Spinal cord (tissue), 10 donors: Measurements from ENCODE around the gene SLC25A44. TPM values are rescaled to one million over a fixed set of nuclear protein-coding genes. Genes with fewer than 3 reads are reported as not detected.

ENCODE experiments used
- DNase-seq, 6 donors: peaks; one replicate each; pipeline versions ENCODE4 v3.0.0 to v3.0.0-alpha.2; 2013 to 2015; ENCODE audit warnings: low spot score in 6 of 6, low read depth in 4 of 6
- H3K27ac ChIP-seq: one replicate; pipeline ENCODE4 v1.5.1; 2013; ENCODE audit warnings: low read depth, low read length, control low read depth
- H3K27me3 ChIP-seq: one replicate; pipeline ENCODE4 v1.6.1; 2013; ENCODE audit warnings: low read length; ENCODE audit not compliant: control insufficient read depth, insufficient read depth
- H3K36me3 ChIP-seq: one replicate; pipeline ENCODE4 v1.6.1; 2013; ENCODE audit warnings: low read length; ENCODE audit not compliant: control insufficient read depth, insufficient read depth
- H3K4me1 ChIP-seq: one replicate; pipeline ENCODE4 v1.6.1; 2013; ENCODE audit warnings: low read length; ENCODE audit not compliant: control insufficient read depth, insufficient read depth
- H3K4me3 ChIP-seq: one replicate; pipeline ENCODE4 v1.5.1; 2013; ENCODE audit warnings: low read depth, low read length, control low read depth
- H3K9me3 ChIP-seq: one replicate; pipeline ENCODE4 v1.6.1; 2013; ENCODE audit warnings: low read length; ENCODE audit not compliant: control insufficient read depth, insufficient read depth
- WGBS: methylation state at CpG from one replicate; pipeline ENCODE4 v1.1.5; 2013; ENCODE audit warnings: missing lambda C conversion rate; ENCODE audit not compliant: insufficient coverage; 5-methylcytosine and 5-hydroxymethylcytosine counted together
- polyA plus RNA-seq, 2 donors: library from polyadenylated mRNA; unstranded; fragments of 120-200 nt; gene quantifications; one replicate each; pipeline ENCODE4 v1.2.1, GENCODE V29; 2013; ENCODE audit not compliant: insufficient read length in 2 of 2
- small RNA-seq: library from RNA; depleted of rRNA; stranded (forward); fragments of <200 nt; gene quantifications from one replicate; pipeline ENCODE3, GENCODE V24; 2014; ENCODE audit warnings: low replicate concordance
- total RNA-seq, 2 donors: library from RNA; depleted of rRNA in 1 of 2; stranded (reverse); fragments of 120-200 nt in 1 of 2; fragments of >200 nt in 1 of 2; gene quantifications; one replicate each; pipeline versions ENCODE4 v1.2.3 to v1.2.4, GENCODE V29; 2013 to 2014
- donor health status: healthy.

The SLC25A44 gene
- total and polyA plus RNA-seq, 4 donors, result 15.1 to 43.0 (median 30.2) TPM

DNA sequence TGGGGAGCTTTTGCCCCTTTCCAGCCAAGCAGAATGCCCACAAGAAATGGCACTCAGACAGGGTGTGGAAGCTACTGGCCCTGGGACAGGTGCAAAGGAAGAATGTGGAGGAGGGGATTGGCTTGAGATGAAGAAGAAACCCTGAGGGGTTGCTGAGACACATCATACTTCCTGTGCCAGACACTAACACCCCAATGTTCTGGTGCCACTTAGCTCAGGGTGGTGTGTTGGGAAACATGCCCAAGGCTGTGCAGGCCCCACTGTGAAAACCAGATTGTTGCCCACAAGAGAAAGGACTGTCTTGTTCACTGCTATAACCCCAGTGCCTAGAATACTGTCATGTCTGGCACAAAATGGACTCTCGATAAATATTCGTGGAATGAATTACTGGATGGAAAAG is 63.8 kb downstream of the SLC25A44 start:
- no peak for DNase-seq
- H3K36me3 ChIP-seq, result peaks cover 89% of the 10 kb centered on the region
- no peaks in the 10 kb centered on the region for H3K27me3 ChIP-seq
- H3K4me1 ChIP-seq, result peaks cover 12% of the 10 kb centered on the region
- no peak overlapping the region for H3K27ac ChIP-seq
- H3K4me3 ChIP-seq, result no peak overlapping the region
- no peaks in the 10 kb centered on the region for H3K9me3 ChIP-seq
- WGBS, result 83% methylated on average over 1 of the region's 2 CpGs

DNA sequence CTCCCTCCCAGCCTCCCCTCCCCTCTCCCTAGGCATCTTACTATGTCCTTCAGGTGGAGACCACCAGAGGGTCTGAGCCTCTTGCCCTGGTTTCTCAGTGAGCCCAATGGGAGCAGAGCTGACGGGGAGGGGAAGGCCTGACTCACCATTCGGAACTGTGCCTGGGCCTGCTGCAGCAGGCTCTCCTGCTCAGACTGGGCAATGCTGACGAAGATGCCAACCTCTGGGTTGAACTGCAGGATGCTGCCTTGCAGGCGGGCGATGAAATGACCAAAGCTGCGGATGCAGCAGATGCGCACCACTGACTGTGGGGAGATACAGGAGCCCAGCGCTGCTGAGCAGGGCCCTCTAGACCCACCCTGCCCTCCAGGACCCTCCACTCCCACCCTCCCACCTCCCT is 65.0 kb downstream of the SLC25A44 start:
- H3K4me1 ChIP-seq, result peaks cover 12% of the 10 kb centered on the region
- H3K27ac ChIP-seq, result no peak overlapping the region
- 97% methylated on average over 6 of the region's 8 CpGs for WGBS
- no peaks in the 10 kb centered on the region for H3K27me3 ChIP-seq
- H3K4me3 ChIP-seq, result no peak overlapping the region
- H3K36me3 ChIP-seq, result peaks cover 90% of the 10 kb centered on the region
- no peaks in the 10 kb centered on the region for H3K9me3 ChIP-seq
- DNase-seq, result no peak

DNA sequence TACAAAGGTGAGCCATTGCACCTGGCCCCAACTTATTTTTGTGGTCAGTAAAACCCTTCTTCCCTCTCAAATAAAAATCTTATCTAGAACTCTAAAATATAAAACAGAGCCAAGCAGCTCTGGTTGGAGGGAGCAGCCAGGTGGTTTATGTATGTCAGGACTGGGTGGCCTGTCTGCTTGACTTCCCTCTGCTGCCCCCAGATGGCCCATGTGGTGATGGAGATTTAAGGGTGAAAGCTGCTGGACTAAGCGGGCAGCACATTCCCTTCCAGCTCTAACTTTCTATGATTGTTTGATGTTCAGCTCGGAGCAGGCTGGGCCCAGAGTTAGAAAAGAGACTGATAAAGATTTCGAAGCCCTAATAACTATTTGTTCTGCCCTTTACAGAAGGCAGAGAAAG is 65.9 kb downstream of the SLC25A44 start:
- H3K36me3 ChIP-seq, result peaks cover 89% of the 10 kb centered on the region
- DNase-seq, result no peak
- H3K4me1 ChIP-seq, result peaks cover 12% of the 10 kb centered on the region
- H3K4me3 ChIP-seq, result no peak overlapping the region
- no CpG with 5 or more reads among the region's 3 CpGs for WGBS
- no peaks in the 10 kb centered on the region for H3K27me3 ChIP-seq
- peak overlapping the region; percentile 64 for H3K27ac ChIP-seq
- H3K9me3 ChIP-seq, result no peaks in the 10 kb centered on the region

DNA sequence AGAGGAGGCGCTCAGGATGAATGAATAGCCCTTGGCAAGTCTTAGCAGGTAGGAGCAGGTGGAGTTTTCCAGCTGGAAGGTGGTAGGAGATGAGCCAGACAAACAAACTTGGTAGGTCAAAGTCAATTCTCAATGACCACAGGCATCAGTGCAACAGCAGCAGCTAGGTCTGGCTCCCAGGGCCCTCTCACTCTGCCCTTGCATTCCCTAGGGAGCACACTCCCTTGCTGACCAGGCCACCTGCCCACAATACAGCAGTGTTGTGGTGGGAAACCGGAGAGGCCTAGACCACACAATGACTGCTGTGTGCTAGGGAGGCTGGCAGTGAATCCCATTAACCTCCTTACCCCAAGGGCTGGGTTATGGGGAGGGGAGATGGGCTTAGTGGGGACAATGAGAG is 67.0 kb downstream of the SLC25A44 start:
- H3K27ac ChIP-seq, result peak overlapping the region; percentile 64
- H3K9me3 ChIP-seq, result no peaks in the 10 kb centered on the region
- 100% methylated on average over 1 of the region's 2 CpGs for WGBS
- DNase-seq, result peak in 1 of 6 donors; percentile 44
- H3K27me3 ChIP-seq, result no peaks in the 10 kb centered on the region
- no peak overlapping the region for H3K4me3 ChIP-seq
- peaks cover 12% of the 10 kb centered on the region for H3K4me1 ChIP-seq
- peaks cover 92% of the 10 kb centered on the region for H3K36me3 ChIP-seq

Small RNA genes lying within 50 kb of the gene (small RNA-seq; reads per million reads assigned to genes)
- not detected for gene RF00568

Other genes starting within 250 kb of the SLC25A44 start
- gene ARHGEF2, start 215.6 kb upstream of the SLC25A44 start, total RNA-seq, result 10 to 100 TPM; 62.1 to 64.6 TPM
- 10 to 100 TPM; 85.1 to 95.5 TPM for gene ARHGEF2, start 215.6 kb upstream of the SLC25A44 start, polyA plus RNA-seq
- gene SSR2, start 173.2 kb upstream of the SLC25A44 start, total RNA-seq, result 100 to 1,000 TPM; 187 to 313 TPM
- gene SSR2, start 173.2 kb upstream of the SLC25A44 start, polyA plus RNA-seq, result 100 to 1,000 TPM; 186 to 225 TPM
- 10 to 100 TPM; 20.5 to 27.1 TPM for gene UBQLN4, start 140.3 kb upstream of the SLC25A44 start, total RNA-seq
- gene UBQLN4, start 140.3 kb upstream of the SLC25A44 start, polyA plus RNA-seq, result 10 to 100 TPM; 75.4 to 76.2 TPM
- 10 to 100 TPM; 34.9 to 76.8 TPM for gene LAMTOR2, start 139.3 kb upstream of the SLC25A44 start, total RNA-seq
- 10 to 100 TPM; 72.0 to 75.3 TPM for gene LAMTOR2, start 139.3 kb upstream of the SLC25A44 start, polyA plus RNA-seq
- under 1 TPM in 1 of 2 donors, not detected in 1; 0.39 TPM for gene RAB25, start 132.9 kb upstream of the SLC25A44 start, total RNA-seq
- gene RAB25, start 132.9 kb upstream of the SLC25A44 start, polyA plus RNA-seq, result 1 to 10 TPM; 1.1 to 1.2 TPM
- gene MEX3A, start 111.6 kb upstream of the SLC25A44 start, total RNA-seq, result 10 to 100 TPM in 1 of 2 donors, 1 to 10 TPM in 1; 5.8 to 12.3 TPM
- gene MEX3A, start 111.6 kb upstream of the SLC25A44 start, polyA plus RNA-seq, result 10 to 100 TPM; 35.1 to 39.3 TPM
- gene LMNA, start 79.4 kb upstream of the SLC25A44 start, total RNA-seq, result 100 to 1,000 TPM in 1 of 2 donors, 10 to 100 TPM in 1; 78.4 to 138 TPM
- 10 to 100 TPM; 52.1 to 93.3 TPM for gene LMNA, start 79.4 kb upstream of the SLC25A44 start, polyA plus RNA-seq
- 10 to 100 TPM in 1 of 2 donors, 1 to 10 TPM in 1; 8.2 to 15.9 TPM for gene SEMA4A, start 40.5 kb upstream of the SLC25A44 start, total RNA-seq
- 10 to 100 TPM; 32.2 to 42.0 TPM for gene SEMA4A, start 40.5 kb upstream of the SLC25A44 start, polyA plus RNA-seq
- gene PMF1, start 18.9 kb downstream of the SLC25A44 start, total RNA-seq, result 10 to 100 TPM; 32.6 to 70.6 TPM
- 10 to 100 TPM; 54.9 to 64.8 TPM for gene PMF1, start 18.9 kb downstream of the SLC25A44 start, polyA plus RNA-seq
- gene BGLAP, start 48.1 kb downstream of the SLC25A44 start, total RNA-seq, result 1 to 10 TPM; 1.5 to 1.9 TPM
- gene BGLAP, start 48.1 kb downstream of the SLC25A44 start, polyA plus RNA-seq, result 1 to 10 TPM; 2.3 to 5.6 TPM
- gene PAQR6, start 54.0 kb downstream of the SLC25A44 start, total RNA-seq, result 10 to 100 TPM; 42.6 to 43.1 TPM
- 100 to 1,000 TPM; 191 to 206 TPM for gene PAQR6, start 54.0 kb downstream of the SLC25A44 start, polyA plus RNA-seq
- 10 to 100 TPM; 37.2 to 50.9 TPM for gene SMG5, start 88.7 kb downstream of the SLC25A44 start, total RNA-seq
- 10 to 100 TPM; 71.5 to 79.8 TPM for gene SMG5, start 88.7 kb downstream of the SLC25A44 start, polyA plus RNA-seq
- gene TMEM79, start 90.2 kb downstream of the SLC25A44 start, total RNA-seq, result 1 to 10 TPM; 1.6 to 2.6 TPM
- 1 to 10 TPM; 4.9 to 6.8 TPM for gene TMEM79, start 90.2 kb downstream of the SLC25A44 start, polyA plus RNA-seq
- 10 to 100 TPM; 16.9 to 54.1 TPM for gene GLMP, start 101.6 kb downstream of the SLC25A44 start, total RNA-seq
- 10 to 100 TPM; 22.9 to 28.9 TPM for gene GLMP, start 101.6 kb downstream of the SLC25A44 start, polyA plus RNA-seq
- under 1 TPM in 1 of 2 donors, not detected in 1; 0.50 TPM for gene VHLL, start 105.2 kb downstream of the SLC25A44 start, total RNA-seq
- gene VHLL, start 105.2 kb downstream of the SLC25A44 start, polyA plus RNA-seq, result under 1 TPM; 0.32 to 0.38 TPM
- 100 to 1,000 TPM; 248 to 258 TPM for gene CCT3, start 144.2 kb downstream of the SLC25A44 start, total RNA-seq
- gene CCT3, start 144.2 kb downstream of the SLC25A44 start, polyA plus RNA-seq, result 100 to 1,000 TPM; 231 to 250 TPM
- not detected for gene TSACC, start 144.4 kb downstream of the SLC25A44 start, total RNA-seq
- gene TSACC, start 144.4 kb downstream of the SLC25A44 start, polyA plus RNA-seq, result 1 to 10 TPM in 1 of 2 donors, under 1 TPM in 1; 0.79 to 1.7 TPM
- gene RHBG, start 175.1 kb downstream of the SLC25A44 start, total RNA-seq, result not detected
- under 1 TPM; 0.26 to 0.81 TPM for gene RHBG, start 175.1 kb downstream of the SLC25A44 start, polyA plus RNA-seq